GM21526 (cell line): Measurements from ENCODE around the gene CNTN1.

Experiments
- ATAC-seq: cut with Tn5 transposase; IDR thresholded peaks from one replicate; pipeline ENCODE4 v1.9.1; 2021; ENCODE audit warnings: moderate library complexity; ENCODE audit not compliant: unreplicated experiment, low FRiP score

Gene CNTN1

GRCh38 chr12:40953076-40953475 lies 260.8 kb downstream of the CNTN1 start:
- ATAC-seq = no peak

- ATAC-seq = no peak
These were observed 265.2 kb downstream of the CNTN1 start for GRCh38 chr12:40957417-40957816.

- ATAC-seq = no peak
These were observed 266.8 kb downstream of the CNTN1 start for GRCh38 chr12:40959041-40959440.

- no peak for ATAC-seq
These were observed 271.5 kb downstream of the CNTN1 start for GRCh38 chr12:40963751-40964150.

- no peak for ATAC-seq
These were observed 277.6 kb downstream of the CNTN1 start for GRCh38 chr12:40969796-40970195.

GRCh38 chr12:40970320-40970907 lies 278.2 kb downstream of the CNTN1 start:
- ATAC-seq = no peak

GRCh38 chr12:40971911-40972310 lies 279.7 kb downstream of the CNTN1 start:
- no peak for ATAC-seq

GRCh38 chr12:40976546-40976945 lies 284.3 kb downstream of the CNTN1 start:
- no peak for ATAC-seq

GRCh38 chr12:40980427-40980961 lies 288.3 kb downstream of the CNTN1 start:
- ATAC-seq = no peak

GRCh38 chr12:40986001-40986400 lies 293.8 kb downstream of the CNTN1 start:
- ATAC-seq = no peak

- no peak for ATAC-seq
These were observed 296.1 kb downstream of the CNTN1 start for GRCh38 chr12:40988355-40988754.

- no peak for ATAC-seq
These were observed 296.6 kb downstream of the CNTN1 start for GRCh38 chr12:40988824-40989223.

- ATAC-seq = no peak
These were observed 297.5 kb downstream of the CNTN1 start for GRCh38 chr12:40989785-40990184.

GRCh38 chr12:40992158-40992557 lies 299.9 kb downstream of the CNTN1 start:
- no peak for ATAC-seq

GRCh38 chr12:40992674-40993073 lies 300.4 kb downstream of the CNTN1 start:
- no peak for ATAC-seq

- ATAC-seq = no peak
These were observed 300.9 kb downstream of the CNTN1 start for GRCh38 chr12:40993158-40993557.

GRCh38 chr12:40996091-40996490 lies 303.9 kb downstream of the CNTN1 start:
- ATAC-seq = no peak

GRCh38 chr12:40999210-40999609 lies 307.0 kb downstream of the CNTN1 start:
- no peak for ATAC-seq

GRCh38 chr12:41008472-41008871 lies 316.2 kb downstream of the CNTN1 start:
- ATAC-seq = no peak

- no peak for ATAC-seq
These were observed 319.7 kb downstream of the CNTN1 start for GRCh38 chr12:41011939-41012338.

- ATAC-seq = no peak
These were observed 321.8 kb downstream of the CNTN1 start for GRCh38 chr12:41013881-41014642.

- no peak for ATAC-seq
These were observed 322.4 kb downstream of the CNTN1 start for GRCh38 chr12:41014643-41015020.
